HG02943 (cell line): Measurements from ENCODE around the gene CELSR1.

Experiments
- ATAC-seq: cut with Tn5 transposase; IDR thresholded peaks from one replicate; pipeline ENCODE4 v1.9.1; 2021; ENCODE audit warnings: mild to moderate bottlenecking, low read depth, moderate library complexity; ENCODE audit not compliant: unreplicated experiment

CELSR1 gene

GRCh38 chr22:46450931-46451561 is 86.4 kb downstream of the CELSR1 start:
- no peak for ATAC-seq

- ATAC-seq = no peak
Measured at GRCh38 chr22:46449974-46450745, 87.3 kb downstream of the CELSR1 start.

- ATAC-seq = no peak
Measured at GRCh38 chr22:46449116-46449691, 88.2 kb downstream of the CELSR1 start.

GRCh38 chr22:46448333-46448732 is 89.1 kb downstream of the CELSR1 start:
- no peak for ATAC-seq

- ATAC-seq = no peak
Measured at GRCh38 chr22:46447906-46448305, 89.5 kb downstream of the CELSR1 start.

GRCh38 chr22:46446799-46447198 is 90.6 kb downstream of the CELSR1 start:
- no peak for ATAC-seq

- no peak for ATAC-seq
Measured at GRCh38 chr22:46445771-46446420, 91.5 kb downstream of the CELSR1 start.

- ATAC-seq = no peak
Measured at GRCh38 chr22:46444390-46444854, 93.0 kb downstream of the CELSR1 start.

- no peak for ATAC-seq
Measured at GRCh38 chr22:46443850-46444389, 93.5 kb downstream of the CELSR1 start.

GRCh38 chr22:46442217-46442853 is 95.1 kb downstream of the CELSR1 start:
- ATAC-seq = no peak

GRCh38 chr22:46439576-46440465 is 97.6 kb downstream of the CELSR1 start:
- no peak for ATAC-seq

- ATAC-seq = no peak
Measured at GRCh38 chr22:46439111-46439510, 98.3 kb downstream of the CELSR1 start.

GRCh38 chr22:46437671-46438440 is 99.6 kb downstream of the CELSR1 start:
- no peak for ATAC-seq

- no peak for ATAC-seq
Measured at GRCh38 chr22:46436595-46437175, 100.7 kb downstream of the CELSR1 start.

- ATAC-seq = no peak
Measured at GRCh38 chr22:46433318-46433717, 104.1 kb downstream of the CELSR1 start.

- no peak for ATAC-seq
Measured at GRCh38 chr22:46432164-46433068, 105.0 kb downstream of the CELSR1 start.
